Epidermal melanocyte (primary cell): ENCODE results near the gene RLN3.
"Not testable (repeated sequence)": the region's sequence is repeated elsewhere in the genome, so short reads cannot be mapped to it uniquely, and the experiment has no call there.

Experiments used
- DNase-seq: peaks from one replicate; pipeline ENCODE4 v3.0.0; 2011; ENCODE audit warnings: low spot score; ENCODE audit not compliant: insufficient read length

RLN3 gene

DNA sequence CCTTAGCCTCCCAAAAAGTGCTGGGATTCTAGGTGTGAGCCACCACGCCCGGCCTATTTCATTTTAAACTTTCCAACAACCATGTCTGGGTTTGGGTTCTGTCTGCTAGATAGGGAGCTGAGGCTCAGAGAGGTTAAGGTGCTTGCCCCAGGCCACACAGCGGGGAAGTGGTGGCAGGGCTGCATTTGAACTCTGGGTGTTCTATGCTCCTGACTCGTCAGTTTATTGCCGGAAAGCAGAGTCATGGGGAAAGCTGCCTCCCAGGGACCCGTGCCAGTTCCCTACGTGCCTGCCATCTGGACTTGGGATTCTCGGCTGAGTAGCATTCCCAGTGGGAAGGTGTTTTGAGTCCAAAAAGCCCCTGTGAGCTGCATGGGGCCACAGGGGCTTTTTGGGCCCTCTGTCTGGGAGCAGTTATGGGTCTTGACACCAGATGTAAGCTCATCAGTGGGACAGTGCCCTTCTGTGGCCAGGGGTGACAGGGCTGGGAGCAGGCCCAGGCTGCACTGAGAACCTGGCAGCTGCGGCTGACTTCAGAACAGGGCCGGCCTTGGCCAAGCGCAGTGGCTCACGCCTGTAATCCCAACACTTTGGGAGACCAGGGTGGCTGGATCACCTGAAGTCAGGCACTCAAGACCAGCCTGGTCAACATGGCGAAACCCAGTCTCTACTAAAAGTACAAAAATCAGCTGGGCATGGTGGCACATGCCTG lies 32.8 kb upstream of the RLN3 start:
- peak; percentile 46 for DNase-seq

DNA sequence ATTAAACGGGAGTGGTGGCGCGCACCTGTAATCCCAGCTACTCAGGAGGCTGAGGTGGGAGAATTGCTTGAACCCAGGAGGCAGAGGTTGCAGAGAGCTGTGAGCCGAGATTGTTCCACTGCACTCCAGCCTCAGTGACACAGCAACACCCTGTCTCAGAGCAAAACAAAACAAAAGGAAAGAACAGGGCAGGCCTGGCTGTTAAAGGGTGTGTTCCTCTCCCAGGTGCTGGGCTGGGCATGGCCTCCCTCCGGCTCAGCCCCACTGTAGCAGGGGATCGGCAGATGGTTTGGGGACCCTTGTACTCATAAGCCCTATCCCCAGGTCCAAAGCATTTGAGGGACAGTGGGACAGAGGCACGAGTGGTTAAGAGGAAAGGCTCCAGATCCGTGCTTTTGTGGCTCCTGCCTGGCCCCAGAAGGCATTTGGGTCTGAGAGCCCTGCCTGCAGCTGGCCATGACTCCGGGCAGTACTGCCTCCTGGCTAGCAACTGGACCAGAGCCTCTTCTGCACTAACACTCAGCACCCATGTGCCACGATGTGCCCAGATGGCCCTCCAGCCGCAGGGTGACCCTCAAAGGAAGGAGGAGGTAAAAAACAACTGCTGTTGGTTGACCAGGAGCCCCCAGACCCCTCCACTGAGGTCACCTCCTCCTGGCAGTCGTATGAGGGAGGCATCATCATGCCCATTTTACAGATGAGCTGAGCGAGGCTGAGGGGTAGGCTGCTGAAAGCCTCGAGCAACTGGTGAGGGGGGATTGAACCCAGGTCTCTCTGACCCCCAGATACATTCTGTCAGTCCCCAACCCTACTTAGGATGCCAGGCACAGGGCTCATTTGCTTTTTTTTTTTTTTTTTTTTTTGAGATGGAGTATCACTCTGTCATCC lies 31.8 kb upstream of the RLN3 start:
- DNase-seq, result peak; percentile 14

DNA sequence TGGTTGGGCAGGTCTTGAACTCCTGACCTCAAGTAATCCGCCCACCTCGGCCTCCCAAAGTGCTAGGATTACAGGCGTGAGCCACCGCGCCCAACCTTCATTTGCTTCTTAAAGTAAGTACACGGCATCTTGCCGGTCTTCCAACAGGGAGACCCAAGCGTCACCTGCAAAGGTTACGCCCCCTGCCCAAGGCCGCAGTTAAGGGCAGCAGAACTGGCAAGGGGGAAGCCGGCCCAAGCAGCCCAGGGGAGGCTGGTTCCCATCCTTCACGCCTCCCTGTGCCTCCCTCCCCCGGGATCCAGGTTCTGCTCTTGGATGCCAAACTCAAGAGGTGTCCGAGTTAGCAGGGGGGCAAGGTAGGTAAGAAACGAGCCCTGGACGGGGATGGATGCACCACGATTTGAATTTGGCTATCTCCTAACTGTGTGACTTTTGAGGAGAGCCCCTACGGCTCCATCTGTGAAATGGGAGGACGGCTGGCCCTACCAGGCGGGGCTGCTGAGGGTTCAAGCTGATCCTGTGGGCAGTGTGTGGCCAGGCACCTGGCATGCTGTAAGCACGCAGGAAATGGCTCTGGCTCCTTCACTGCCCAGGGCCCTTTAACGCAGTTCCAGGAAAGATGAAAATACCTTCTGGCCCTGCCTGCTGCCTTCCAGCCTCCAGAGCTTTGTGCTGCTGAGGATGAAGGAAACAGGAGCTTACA lies 30.9 kb upstream of the RLN3 start:
- DNase-seq, result no peak

DNA sequence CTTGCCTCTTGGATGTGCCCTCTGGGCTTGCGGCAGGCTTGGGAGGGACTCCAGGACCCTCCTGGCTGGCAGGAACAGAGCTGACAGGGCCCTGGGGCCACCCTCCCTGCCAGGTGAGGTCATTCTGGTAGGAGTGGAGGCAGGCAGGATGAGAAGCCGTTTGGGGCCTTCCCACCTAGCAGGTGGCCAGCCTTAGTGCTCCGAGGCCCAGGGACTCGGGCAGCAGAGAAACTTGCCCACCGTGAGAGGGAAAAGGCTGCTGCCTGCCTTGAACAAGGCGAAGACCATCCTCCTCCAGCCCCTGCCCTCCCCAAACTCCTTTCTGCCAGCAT lies 30.4 kb upstream of the RLN3 start:
- no peak for DNase-seq

DNA sequence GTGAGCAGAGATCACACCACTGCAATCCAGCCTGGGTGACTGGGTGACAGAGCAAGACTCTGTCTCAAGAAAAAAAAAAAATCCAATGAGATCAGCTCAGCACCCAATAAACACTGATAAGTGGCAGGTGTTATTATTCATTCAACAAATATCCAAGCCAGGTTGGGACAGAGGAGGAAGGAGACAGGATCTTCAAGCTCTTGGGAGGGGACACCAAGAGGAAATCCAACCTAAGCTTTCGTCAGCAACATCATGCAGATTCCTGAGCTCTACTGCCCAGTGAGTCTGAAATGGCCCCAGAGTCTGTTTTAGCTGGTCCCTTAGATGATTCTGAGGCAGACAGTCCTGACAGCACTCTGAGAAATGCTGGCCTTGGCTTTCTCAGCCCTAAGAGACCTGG lies 29.5 kb upstream of the RLN3 start:
- no peak for DNase-seq

DNA sequence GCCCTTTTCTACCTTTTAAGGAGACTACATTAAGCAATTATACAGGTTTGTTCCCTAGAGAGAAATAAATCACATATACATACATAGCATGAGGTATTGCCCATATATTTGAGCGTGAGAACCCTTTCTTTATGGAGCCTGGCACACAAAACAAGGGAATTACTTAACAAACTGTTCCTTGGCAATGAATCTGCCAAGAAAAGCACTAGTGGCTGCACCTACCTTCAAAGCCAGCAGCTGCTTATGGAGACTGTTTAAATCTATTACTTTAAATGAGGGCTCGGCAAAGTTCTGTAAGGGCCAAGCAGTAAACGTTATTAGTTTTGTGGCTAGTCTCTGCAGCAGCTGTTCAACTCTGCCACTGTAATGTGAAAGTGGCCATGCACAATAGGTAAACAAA lies 28.9 kb upstream of the RLN3 start:
- DNase-seq, result no peak

DNA sequence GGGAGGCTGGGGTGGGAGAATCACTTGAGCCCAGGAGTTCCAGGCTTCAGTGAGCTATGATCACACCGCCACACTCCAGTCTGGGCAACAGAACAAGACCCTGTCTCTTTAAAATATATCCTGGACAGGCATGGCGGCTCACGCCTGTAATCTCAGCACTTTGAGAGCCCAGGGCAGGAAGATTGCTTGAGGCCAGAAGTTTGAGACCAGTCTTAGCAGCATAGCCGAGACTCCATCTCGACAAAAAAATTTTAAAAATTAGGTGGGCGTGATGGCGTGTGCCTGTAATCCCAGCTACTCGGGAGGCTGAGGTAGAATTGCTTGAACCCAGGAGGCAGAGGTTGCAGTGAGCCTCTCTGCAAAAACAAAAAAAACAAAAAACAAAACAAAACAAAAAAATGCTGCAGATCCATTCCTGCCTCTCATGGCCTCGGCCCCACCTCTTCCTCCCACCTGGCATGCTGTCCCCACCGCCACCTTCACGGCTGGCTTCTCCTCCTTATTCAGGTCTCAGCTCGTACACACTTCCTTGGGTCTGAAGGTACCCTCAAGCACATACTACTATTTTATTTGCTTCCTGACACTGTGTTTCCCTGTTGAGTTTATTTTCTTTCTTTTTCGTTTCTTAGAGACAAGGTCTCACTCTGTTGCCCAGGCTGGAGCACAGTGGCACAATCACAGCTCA lies 27.1 kb upstream of the RLN3 start:
- DNase-seq, result no peak

DNA sequence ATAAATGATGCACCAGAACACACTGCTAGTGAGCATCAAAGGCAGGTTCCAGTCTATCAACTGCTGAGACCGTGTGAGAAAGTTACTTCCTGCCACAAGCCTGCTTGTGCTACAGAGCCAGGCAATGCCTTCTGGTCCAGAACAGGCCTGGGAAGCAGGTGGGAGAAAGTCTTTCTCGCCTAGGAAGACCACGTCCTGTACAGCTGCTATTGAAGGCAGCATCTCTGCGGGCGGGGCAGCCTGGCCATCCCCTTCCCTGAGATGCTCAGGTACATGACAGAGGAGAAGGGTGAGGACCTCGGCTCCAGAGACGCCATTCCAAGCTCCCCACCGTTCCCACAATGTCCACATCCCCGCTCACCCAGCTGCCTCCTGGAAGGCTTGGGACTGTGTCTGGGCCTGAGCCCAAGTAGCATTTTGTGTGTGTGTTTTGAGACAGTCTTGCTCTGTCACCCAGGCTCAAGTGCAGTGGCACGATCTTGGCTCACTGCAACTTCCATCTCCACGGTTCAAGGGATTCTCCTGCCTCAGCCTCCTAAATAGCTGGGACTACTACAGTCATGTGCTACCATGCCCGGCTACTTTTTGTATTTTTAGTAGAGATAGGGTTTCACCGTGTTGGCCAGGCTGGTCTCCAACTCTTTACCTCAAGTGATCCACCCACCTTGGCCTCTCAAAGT lies 25.2 kb upstream of the RLN3 start:
- DNase-seq, result no peak

DNA sequence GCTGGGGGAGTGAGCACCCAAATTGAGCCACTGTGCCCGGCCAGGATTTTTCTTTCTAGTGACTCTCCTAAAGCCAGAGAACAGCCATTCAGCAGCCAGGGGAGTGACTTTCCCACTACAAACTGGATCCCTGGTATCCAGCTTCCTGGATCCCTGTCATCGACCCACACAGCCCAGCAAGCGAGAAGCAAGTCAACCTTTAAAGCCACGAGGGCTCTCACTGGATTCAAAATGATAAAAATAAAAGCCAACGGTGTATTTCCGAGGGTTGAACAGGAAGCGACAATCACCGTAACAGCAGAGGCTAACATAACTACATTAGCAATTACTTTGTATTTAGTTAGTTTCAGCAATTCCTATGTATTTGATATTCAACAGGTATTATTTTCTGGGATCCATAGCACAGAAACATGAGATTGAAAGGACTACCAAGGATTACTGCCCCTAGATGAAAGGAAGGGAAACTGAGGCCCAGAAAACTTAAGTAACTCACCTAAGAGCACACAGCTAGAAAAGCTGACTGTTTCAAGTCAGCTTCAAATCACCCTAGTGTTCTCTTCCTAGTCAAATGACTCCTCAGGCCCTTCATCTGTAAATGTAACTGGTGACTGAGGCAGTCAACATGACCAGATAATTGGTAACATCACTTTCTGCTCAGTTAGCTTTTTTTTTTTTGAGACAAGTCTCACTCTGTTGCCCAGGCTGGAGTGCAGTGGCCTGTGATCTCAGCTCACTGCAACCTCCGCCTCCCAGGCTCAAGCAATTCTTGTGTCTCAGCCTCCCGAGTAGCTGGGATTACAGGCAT lies 24.5 kb upstream of the RLN3 start:
- DNase-seq, result no peak

DNA sequence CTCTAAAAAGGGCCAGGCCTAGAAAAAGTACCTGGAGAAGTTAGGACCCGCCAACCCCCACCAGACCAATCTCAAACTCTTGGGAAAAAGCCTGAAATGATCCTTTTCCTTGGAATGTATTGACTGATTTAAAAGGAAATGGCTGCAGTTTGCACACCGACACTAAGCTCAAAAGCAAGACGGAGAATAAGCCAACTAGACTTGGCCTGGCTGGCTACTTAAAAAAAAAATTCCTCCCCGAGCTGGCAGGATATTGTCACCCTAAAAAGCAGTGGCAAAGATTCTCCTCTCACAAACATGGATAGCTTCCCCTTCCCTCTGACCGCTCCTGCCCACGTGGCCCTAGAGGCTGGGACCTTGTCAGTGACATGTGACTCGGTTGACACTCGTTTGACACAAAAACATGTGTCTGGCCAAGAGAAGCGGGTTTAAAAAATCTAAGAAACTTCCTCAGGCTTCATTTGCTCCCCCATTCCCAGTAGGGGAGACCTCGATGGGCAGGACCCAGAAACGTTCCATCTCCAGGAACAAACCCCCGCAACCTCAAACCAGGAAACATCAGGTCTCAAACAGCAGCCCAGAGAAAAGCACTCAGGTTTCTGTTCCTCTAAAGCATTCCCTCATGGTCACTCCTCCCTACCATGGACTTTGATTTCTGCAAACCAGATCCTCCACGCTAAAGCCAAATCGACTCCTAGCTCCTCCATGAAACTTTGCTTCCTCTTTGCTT lies 23.2 kb upstream of the RLN3 start:
- DNase-seq, result no peak

DNA sequence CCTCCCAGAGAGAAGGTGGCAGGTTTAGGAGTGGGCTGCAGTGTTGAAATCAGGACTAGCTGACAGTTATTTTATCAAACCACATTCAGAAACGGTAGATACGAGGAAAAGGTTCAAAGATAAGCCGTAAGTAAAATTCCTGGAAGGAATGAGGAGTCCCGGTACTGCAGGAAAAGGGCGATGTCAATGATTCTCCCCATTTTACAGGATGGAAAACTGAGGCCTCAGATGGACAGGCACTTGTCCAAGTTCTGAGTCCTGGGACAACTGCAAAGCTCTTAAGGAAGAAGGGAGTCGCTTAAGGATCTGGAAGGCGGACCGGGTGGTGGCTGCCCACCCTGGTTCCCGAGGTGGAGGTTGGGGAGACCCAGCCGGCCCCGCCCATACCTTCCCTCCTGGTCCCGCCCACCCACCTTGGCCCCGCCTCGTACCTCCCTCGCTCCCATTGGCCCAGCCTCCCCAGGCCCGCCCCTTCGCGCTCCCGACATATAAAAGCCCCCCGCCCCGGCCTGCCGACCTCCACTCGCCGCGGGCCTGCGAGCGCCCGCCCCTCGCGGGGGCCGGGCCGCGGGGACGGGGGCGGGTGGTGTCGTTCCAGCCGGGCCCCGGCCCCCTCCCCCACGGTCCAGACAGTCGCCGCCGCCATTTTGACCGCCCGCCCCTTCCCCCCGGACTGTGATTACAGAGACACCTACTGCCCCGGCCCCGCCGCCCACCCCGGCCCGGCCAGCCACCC lies 22.4 kb upstream of the RLN3 start:
- no peak for DNase-seq

DNA sequence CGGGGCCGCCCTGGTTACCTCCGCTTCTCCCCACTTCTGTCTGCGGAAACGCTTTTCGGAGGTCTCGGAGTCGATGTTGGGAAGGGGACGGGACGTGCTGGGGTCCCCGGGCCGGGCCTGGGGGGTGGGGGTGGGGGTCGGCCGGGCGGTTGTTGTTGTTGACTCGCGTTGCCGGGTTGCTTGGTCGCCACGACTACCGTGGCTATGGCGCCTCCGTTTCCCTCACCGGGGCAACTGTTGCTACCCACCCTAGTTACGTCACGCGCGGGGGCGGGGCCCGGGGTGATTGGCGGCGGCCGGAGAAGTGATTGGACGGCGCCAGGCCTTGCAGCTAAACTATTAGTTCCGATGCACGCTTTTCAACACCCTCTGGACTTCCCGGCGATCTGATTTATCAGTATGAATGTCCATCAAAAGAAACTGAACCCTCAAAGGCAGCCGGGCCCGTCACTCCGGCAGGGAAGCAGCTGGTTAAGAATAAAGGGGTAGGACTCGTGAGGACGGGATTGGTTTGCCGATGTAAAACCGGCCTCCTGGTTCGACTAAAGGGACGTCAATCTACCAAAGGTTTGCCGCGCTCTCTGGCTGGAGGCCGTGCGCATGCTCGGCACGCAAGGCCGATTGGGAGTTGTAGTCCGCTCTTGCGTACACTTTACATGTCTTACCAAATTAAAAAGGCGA lies 21.7 kb upstream of the RLN3 start, which contains the start of gene RFX1:
RFX1 (minus strand) TSS at position 236 of the 681 bp plus-strand sequence. CDS start 12,477 bp downstream, outside the sequence.
- DNase-seq, result peak; percentile 78

DNA sequence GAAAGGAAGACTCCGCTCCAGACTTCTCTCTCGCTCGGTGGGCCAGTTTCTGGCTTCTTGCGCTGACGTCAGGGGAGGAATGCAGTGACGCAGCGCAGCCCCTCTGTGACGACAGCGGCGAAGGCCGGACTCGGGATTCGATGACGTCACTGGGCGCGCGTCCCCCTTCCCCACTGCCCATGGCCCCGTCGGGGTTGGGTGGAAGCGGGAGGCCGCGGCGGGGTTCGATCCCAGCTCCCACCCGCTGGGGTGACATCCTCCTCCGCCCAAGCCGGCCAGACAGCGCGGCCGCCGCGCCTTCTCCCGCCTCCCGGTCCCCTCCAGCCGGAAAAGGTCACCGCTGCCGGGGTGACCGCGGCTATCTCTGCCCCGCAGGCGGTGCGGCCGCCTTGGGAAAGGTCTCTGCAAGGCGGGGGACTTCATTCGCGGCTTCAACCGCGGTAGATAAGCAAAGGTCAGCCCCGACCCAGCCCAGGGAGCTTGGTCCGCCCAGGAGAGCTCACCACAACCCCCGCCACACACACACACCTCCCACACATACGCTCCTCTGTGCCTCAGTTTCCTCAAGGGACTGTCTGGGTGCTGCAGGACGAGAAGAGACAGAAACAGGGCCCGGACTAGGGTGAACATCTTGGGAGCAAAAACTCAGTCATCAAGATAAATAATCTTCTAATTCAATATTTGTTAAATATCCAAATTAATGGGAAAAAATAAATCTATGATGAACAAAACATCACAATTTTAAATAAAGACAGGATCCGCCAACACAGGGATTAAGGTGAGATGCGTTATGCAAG lies 21.0 kb upstream of the RLN3 start:
- DNase-seq, result no peak

DNA sequence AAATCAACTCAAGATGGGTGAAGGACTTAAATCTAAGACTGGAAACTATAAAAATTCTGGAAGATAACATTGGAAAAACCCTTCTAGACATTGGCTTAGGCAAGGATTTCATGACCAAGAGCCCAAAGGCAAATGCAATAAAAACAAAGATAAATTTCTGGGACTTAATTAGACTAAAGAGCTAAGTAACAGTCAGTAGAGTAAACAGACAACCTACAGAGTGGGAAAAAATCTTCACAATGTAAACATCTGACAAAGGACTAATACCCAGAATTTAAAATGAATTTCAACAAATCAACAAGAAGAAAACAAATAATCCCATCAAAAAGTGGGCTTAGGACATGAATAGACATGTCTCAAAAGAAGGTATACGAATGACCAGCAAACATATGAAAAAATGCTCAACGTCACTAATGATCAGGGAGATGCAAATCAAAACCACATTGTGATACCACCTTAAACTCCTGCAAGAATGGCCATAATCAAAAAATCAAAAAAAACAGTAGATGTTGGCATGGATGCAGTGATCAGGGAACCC lies 15.5 kb upstream of the RLN3 start:
- DNase-seq, result no peak

DNA sequence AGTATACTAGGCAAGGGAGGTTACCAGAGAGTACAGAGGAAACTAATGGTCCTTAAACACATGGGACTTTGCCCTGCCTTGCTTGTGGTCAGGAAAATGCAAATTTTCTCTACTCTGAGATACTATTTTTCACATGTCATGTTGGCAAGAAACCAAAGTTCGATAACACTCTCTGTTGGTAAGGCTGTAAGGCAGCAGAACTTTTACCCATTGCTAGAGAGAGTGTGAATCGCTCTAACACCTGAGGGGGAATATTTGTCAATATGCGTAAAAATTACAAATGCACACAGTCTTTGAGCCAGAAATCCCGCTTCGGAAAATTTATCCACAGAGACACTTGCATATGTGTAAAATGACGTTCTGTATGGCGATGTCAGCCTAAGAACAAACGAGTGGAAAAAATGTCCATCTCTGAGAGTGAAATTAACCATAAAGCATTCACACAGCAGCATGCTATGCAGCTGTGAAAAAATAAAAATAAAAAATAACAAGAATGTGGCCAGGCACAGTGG lies 12.4 kb upstream of the RLN3 start:
- DNase-seq, result no peak

DNA sequence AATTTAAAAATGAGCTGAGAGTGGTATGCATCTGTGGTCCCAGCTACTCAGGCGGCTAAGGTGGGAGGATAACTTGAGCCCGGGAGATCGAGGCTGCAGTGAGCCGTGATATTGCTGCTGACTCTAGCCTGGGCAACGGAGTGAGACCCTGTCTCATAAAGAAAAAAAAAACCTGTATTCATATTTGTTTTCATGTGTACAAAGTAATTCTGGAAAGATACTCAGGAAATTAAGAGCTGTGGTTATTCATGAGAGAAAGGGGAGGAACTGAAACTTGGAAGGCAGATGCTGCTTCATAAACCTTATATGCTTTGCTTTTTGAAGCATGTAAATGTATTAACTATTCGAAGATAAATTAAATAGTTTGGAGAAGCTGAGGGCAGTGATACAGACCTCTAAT lies 8.8 kb upstream of the RLN3 start:
- DNase-seq, result no peak

DNA sequence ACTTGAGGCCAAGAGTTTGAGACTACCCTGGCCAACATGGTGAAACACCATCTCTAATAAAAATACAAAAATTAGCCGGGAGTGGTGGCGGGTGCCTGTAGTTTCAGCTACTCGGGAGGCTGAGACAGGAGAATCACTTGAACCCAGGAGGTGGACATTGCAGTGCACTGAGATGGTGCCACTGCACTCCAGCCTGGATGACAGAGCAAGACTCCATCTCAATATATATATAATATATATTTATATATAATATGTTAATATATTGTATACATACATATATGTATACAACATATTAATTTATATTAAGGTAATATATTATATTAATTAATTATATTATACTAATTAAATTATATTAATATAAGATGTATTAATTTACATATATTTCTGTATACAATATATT lies 8.2 kb upstream of the RLN3 start:
- not testable (repeated sequence) for DNase-seq
